NCI-H1694 treated with DMSO at 0.1 percent for 48 hours (cell line): Measurements from ENCODE around the gene ATAD3B.
"Not testable (repeated sequence)": the region's sequence is repeated elsewhere in the genome, so short reads cannot be mapped to it uniquely, and the experiment has no call there.

ENCODE experiments used
- DNase-seq: peaks from one replicate; lab custom pipeline; 2025; lab: John Stamatoyannopoulos, UW

Gene ATAD3B

GRCh38 chr1:1471389-1472052 lies at the start of gene ATAD3B:
ATAD3B (plus strand) TSS chr1:1471765; CDS start chr1:1471885, 120 bp downstream.
- DNase-seq = peak; percentile 75

GRCh38 chr1:1421907-1422464 lies 49.6 kb upstream of the ATAD3B start:
- no peak for DNase-seq

- DNase-seq = no peak
These were observed 48.9 kb upstream of the ATAD3B start for GRCh38 chr1:1422465-1423244.

GRCh38 chr1:1423245-1423597 lies 48.3 kb upstream of the ATAD3B start:
- DNase-seq = no peak

GRCh38 chr1:1424707-1425106 lies 46.9 kb upstream of the ATAD3B start:
- DNase-seq = no peak

- no peak for DNase-seq
These were observed 46.2 kb upstream of the ATAD3B start for GRCh38 chr1:1425426-1425752.

GRCh38 chr1:1425753-1426495 lies 45.6 kb upstream of the ATAD3B start:
- no peak for DNase-seq

- DNase-seq = peak; percentile 35
These were observed 45.0 kb upstream of the ATAD3B start for GRCh38 chr1:1426496-1427105.

- DNase-seq = no peak
These were observed 44.3 kb upstream of the ATAD3B start for GRCh38 chr1:1427106-1427819.

GRCh38 chr1:1427820-1428148 lies 43.8 kb upstream of the ATAD3B start:
- no peak for DNase-seq

- no peak for DNase-seq
These were observed 43.4 kb upstream of the ATAD3B start for GRCh38 chr1:1428174-1428573.

GRCh38 chr1:1428967-1429366 lies 42.6 kb upstream of the ATAD3B start:
- not testable (repeated sequence) for DNase-seq

GRCh38 chr1:1429671-1430073 lies 41.9 kb upstream of the ATAD3B start:
- no peak for DNase-seq

- DNase-seq = peak; percentile 30
These were observed 41.2 kb upstream of the ATAD3B start for GRCh38 chr1:1430114-1430982.

- DNase-seq = peak; percentile 38
These were observed 40.3 kb upstream of the ATAD3B start for GRCh38 chr1:1430992-1431844.

- no peak for DNase-seq
These were observed 39.7 kb upstream of the ATAD3B start for GRCh38 chr1:1431845-1432273.

GRCh38 chr1:1432274-1432950 lies 39.2 kb upstream of the ATAD3B start:
- DNase-seq = no peak

- peak; percentile 50 for DNase-seq
These were observed 38.4 kb upstream of the ATAD3B start for GRCh38 chr1:1432951-1433803.
